Activated CD4-positive, alpha-beta T cell treated with anti-CD3 and anti-CD28 coated beads for 36 hours (primary cell): Measurements from ENCODE around the gene METTL16. TPM values are rescaled to one million over a fixed set of nuclear protein-coding genes. Genes with fewer than 3 reads are reported as not detected.
A peak's percentile ranks its signal among the peaks of the same experiment; 100 is the strongest.

Experiments
- ATAC-seq: fragments of 200-7000 bp; cut with Tn5 transposase; one replicate; pipeline ENCODE4 v1.10.0; 2021; ENCODE audit warnings: mild to moderate bottlenecking, moderate library complexity
- CTCF ChIA-PET: fragments of 350-600 bp; sonication (Branson Sonifier 250); formaldehyde crosslinking; loops from one replicate; lab custom pipeline; 2021; ENCODE audit warnings: antibody characterized with exemption; lab: Charles Lee
- POLR2A ChIA-PET: fragments of 350-600 bp; sonication (Branson Sonifier 250); formaldehyde crosslinking; loops from one replicate; lab custom pipeline; 2021; ENCODE audit warnings: antibody characterized with exemption, inconsistent platforms; lab: Charles Lee
- DNase-seq: peaks from one replicate; pipeline ENCODE4 v3.0.0-alpha.2; 2020
- H3K27ac Mint-ChIP-seq: one replicate; pipeline ENCODE4 v1.8.0; 2021; ENCODE audit warnings: mixed read lengths
- H3K27me3 Mint-ChIP-seq: one replicate; pipeline ENCODE4 v1.8.0; 2021; ENCODE audit warnings: mixed read lengths
- H3K36me3 Mint-ChIP-seq: one replicate; pipeline ENCODE4 v1.8.0; 2021; ENCODE audit warnings: low read depth, mixed read lengths
- H3K4me1 Mint-ChIP-seq: one replicate; pipeline ENCODE4 v1.8.0; 2021; ENCODE audit warnings: mixed read lengths
- H3K4me3 Mint-ChIP-seq: one replicate; pipeline ENCODE4 v1.8.0; 2021; ENCODE audit warnings: mild to moderate bottlenecking, moderate library complexity, mixed read lengths
- H3K9me3 Mint-ChIP-seq: one replicate; pipeline ENCODE4 v1.8.0; 2021; ENCODE audit warnings: low read depth, mixed read lengths
- intact Hi-C, 2 experiments: fragments of 100-400 bp; cut with DNase I in 1 of 2; cut with micrococcal nuclease in 1 of 2; formaldehyde crosslinking; loops; one replicate each; pipeline versions ENCODE4 v1.14.2 to v1.15.1; 2022 to 2024; cut with DNase I, micrococcal nuclease
- total RNA-seq, 2 experiments: library from RNA; stranded (reverse); gene quantifications; one replicate each; pipeline ENCODE4 v1.2.3, GENCODE V29; 2021

Gene METTL16
- total RNA-seq, 2 experiments from 2014 or later = 50.1 to 61.6 TPM

- DNase-seq = peak; percentile 90
- Mint-ChIP-seq H3K36me3 (peaks cover 14% of the 10 kb centered on the region), H3K4me3 (no peak overlapping the region), H3K27ac (no peak overlapping the region), H3K9me3 (no peaks in the 10 kb centered on the region), H3K27me3 (no peaks in the 10 kb centered on the region), H3K4me1 (peaks cover 4% of the 10 kb centered on the region)
- ChIA-PET CTCF (interaction anchor here (0.6 to 11.2 kb wide), 59 partner anchors 9 to 1574 kb away, joined by 3 to 389 read pairs (median 4); partner anchors contain the start of genes HIC1 and TSR1), POLR2A (interaction anchor here (0.6 to 2.0 kb wide), 6 partner anchors 9 to 124 kb away, joined by 3 to 22 read pairs (median 4); partner anchors contain the start of gene MNT)
- ATAC-seq = peak; percentile 82
- intact Hi-C loops = loop anchor here (1.0 kb wide), 1 partner anchor 34 kb away; no protein-coding TSS in a partner anchor
These were observed 95.5 kb downstream of the METTL16 start for GRCh38 chr17:2416010-2416734.

GRCh38 chr17:2415081-2415480 is 96.6 kb downstream of the METTL16 start:
- Mint-ChIP-seq H3K27ac (no peak overlapping the region), H3K27me3 (no peaks in the 10 kb centered on the region), H3K9me3 (no peaks in the 10 kb centered on the region), H3K36me3 (peaks cover 12% of the 10 kb centered on the region), H3K4me3 (no peak overlapping the region), H3K4me1 (peaks cover 4% of the 10 kb centered on the region)
- CTCF ChIA-PET = interaction anchor here (1.3 to 11.2 kb wide), 15 partner anchors 8 to 360 kb away, joined by 4 to 389 read pairs (median 7); partner anchors contain the start of gene HIC1
- ATAC-seq (no peak), DNase-seq (no peak)
- intact Hi-C loops = no loop called here
- POLR2A ChIA-PET = no interaction called here

GRCh38 chr17:2414446-2415064 is 97.1 kb downstream of the METTL16 start:
- no peak overlapping the region for H3K4me3 Mint-ChIP-seq
- H3K4me1 Mint-ChIP-seq = peaks cover 4% of the 10 kb centered on the region
- H3K27ac Mint-ChIP-seq = no peak overlapping the region
- ChIA-PET CTCF (interaction anchor here (2.0 to 11.2 kb wide), 2 partner anchors 10 to 33 kb away, joined by 11 to 389 read pairs; no protein-coding TSS in a partner anchor), POLR2A (no interaction called here)
- intact Hi-C loops = no loop called here
- peaks cover 12% of the 10 kb centered on the region for H3K36me3 Mint-ChIP-seq
- DNase-seq = no peak
- no peak for ATAC-seq
- H3K27me3 Mint-ChIP-seq = no peaks in the 10 kb centered on the region
- H3K9me3 Mint-ChIP-seq = no peaks in the 10 kb centered on the region

DNA sequence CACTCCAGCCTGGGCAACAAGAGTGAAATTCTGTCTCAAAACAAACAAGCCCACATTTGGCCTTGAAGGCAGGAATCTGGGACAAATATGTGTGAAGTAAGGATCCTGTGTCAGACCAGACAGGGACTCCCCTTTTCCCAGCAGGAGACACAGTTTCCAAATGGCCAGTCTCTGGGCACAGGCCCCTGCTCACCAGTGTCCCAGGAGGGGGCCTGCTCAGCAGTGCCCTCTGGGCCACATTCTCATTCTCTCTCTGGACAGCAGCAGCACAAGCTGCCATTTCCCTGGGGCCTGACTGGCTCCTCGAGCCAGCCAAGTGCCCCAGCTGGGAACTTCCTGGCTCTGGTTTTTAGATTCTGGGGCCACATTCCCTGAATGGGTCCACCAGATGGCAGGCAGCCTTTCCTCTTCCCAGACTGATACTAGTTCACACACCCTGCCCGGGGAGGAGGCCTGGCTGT is 99.1 kb downstream of the METTL16 start:
- no peaks in the 10 kb centered on the region for H3K27me3 Mint-ChIP-seq
- ChIA-PET CTCF (interaction anchor here (0.7 to 11.2 kb wide), 2 partner anchors 31 to 66 kb away, joined by 3 to 389 read pairs; no protein-coding TSS in a partner anchor), POLR2A (no interaction called here)
- DNase-seq = no peak
- no peaks in the 10 kb centered on the region for H3K9me3 Mint-ChIP-seq
- no peak for ATAC-seq
- intact Hi-C loops = no loop called here
- H3K4me1 Mint-ChIP-seq = peaks cover 3% of the 10 kb centered on the region
- no peak overlapping the region for H3K27ac Mint-ChIP-seq
- no peak overlapping the region for H3K4me3 Mint-ChIP-seq
- H3K36me3 Mint-ChIP-seq = peaks cover 8% of the 10 kb centered on the region

DNA sequence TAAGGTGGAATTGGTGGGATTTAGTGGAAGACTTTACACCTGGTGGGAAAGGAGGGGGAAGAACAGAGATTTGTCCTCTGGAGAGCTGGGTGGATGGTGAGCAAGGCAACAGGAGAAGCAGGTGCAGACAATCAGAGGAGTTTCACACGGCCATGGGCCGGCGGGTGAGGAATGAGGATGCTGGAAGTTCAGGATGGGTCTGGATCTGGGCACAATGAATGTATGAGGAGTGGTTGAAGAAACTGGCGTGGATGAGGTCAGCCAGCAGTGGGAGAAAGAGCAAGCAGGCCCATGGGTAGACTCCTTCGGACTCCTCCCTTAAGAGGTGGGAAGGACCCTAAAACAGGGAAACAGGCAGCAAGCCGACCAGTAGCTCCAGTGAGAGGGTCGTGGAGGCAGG is 100.7 kb downstream of the METTL16 start:
- H3K4me3 Mint-ChIP-seq = no peak overlapping the region
- POLR2A ChIA-PET = no interaction called here

GRCh38 chr17:2406903-2407790 is 104.5 kb downstream of the METTL16 start:
- CTCF ChIA-PET = interaction anchor here (0.6 to 2.6 kb wide), 5 partner anchors 9 to 492 kb away, joined by 3 to 27 read pairs (median 4); no protein-coding TSS in a partner anchor
- Mint-ChIP-seq H3K4me1 (peaks cover 27% of the 10 kb centered on the region), H3K4me3 (no peak overlapping the region), H3K36me3 (peaks cover 3% of the 10 kb centered on the region), H3K27ac (peak overlapping the region; percentile 80), H3K9me3 (no peaks in the 10 kb centered on the region), H3K27me3 (no peaks in the 10 kb centered on the region)
- ATAC-seq (peak; percentile 76), DNase-seq (peak; percentile 63)
- POLR2A ChIA-PET = interaction anchor here (0.9 to 1.0 kb wide), 3 partner anchors 9 to 315 kb away, joined by 3 to 5 read pairs (median 3); no protein-coding TSS in a partner anchor
- intact Hi-C loops = no loop called here

More for the DNA sequence above, 100.7 kb downstream of the METTL16 start:
- DNase-seq (no peak), ATAC-seq (no peak)
- Mint-ChIP-seq H3K36me3 (peaks cover 8% of the 10 kb centered on the region), H3K4me1 (peaks cover 10% of the 10 kb centered on the region), H3K27me3 (no peaks in the 10 kb centered on the region), H3K9me3 (no peaks in the 10 kb centered on the region), H3K27ac (no peak overlapping the region)
- CTCF ChIA-PET = interaction anchor here (0.6 to 11.2 kb wide), 3 partner anchors 18 to 166 kb away, joined by 3 to 389 read pairs (median 3); no protein-coding TSS in a partner anchor
- intact Hi-C loops = no loop called here

DNA sequence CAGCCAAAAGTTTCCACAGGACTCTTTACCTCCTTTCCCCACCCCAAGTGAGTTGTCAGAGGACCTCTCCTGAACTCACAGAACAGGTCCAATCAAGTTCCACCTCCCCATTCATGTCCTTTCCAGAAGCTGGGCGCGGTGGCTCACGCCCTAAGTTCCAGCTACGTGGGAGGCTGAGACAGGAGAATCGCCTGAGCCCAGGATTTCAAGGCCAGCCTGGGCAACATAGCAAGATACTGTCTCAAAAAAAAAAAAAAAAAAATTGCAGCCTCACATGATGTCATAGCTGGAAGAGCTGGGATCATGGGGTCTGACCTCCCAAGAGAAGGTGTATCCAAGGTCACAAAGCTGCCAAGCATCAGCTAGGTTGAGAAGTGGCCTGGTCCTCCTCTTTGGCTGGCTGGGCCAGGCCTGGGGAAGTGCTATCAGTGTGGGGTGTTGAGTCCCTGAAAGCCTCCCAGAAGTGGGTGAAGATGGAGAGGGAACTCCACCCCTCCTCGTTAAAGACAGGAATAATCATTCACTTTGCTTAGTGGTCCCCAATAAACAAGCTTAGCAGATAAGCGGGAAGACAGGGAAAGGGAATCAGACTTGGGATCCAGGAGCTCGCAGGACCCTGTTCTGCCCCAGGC is 105.3 kb downstream of the METTL16 start:
- Mint-ChIP-seq H3K4me3 (no peak overlapping the region), H3K27me3 (no peaks in the 10 kb centered on the region), H3K36me3 (peaks cover 3% of the 10 kb centered on the region), H3K4me1 (peaks cover 30% of the 10 kb centered on the region), H3K27ac (peak overlapping the region; percentile 80), H3K9me3 (no peaks in the 10 kb centered on the region)
- no peak for DNase-seq
- intact Hi-C loops = no loop called here
- ChIA-PET POLR2A (interaction anchor here (0.9 to 1.0 kb wide), 3 partner anchors 10 to 315 kb away, joined by 3 to 5 read pairs (median 3); no protein-coding TSS in a partner anchor), CTCF (interaction anchor here (0.7 to 2.6 kb wide), 4 partner anchors 10 to 396 kb away, joined by 3 to 27 read pairs (median 10); no protein-coding TSS in a partner anchor)
- no peak for ATAC-seq

GRCh38 chr17:2405247-2405926 is 106.3 kb downstream of the METTL16 start:
- Mint-ChIP-seq H3K27me3 (no peaks in the 10 kb centered on the region), H3K36me3 (no peaks in the 10 kb centered on the region), H3K4me1 (peaks cover 30% of the 10 kb centered on the region), H3K27ac (peak overlapping the region; percentile 56), H3K9me3 (no peaks in the 10 kb centered on the region), H3K4me3 (no peak overlapping the region)
- DNase-seq (peak; percentile 32), ATAC-seq (no peak)
- POLR2A ChIA-PET = interaction anchor here (0.8 kb wide), 1 partner anchor 13 kb away, joined by 3 read pairs; no protein-coding TSS in a partner anchor
- intact Hi-C loops = no loop called here
- CTCF ChIA-PET = interaction anchor here (1.5 to 5.3 kb wide), 2 partner anchors 10 to 23 kb away, joined by 11 to 44 read pairs; no protein-coding TSS in a partner anchor

- intact Hi-C loops = loop anchor here (5.0 kb wide), 2 partner anchors 356 to 1964 kb away; partner anchors contain the start of gene UBE2G1 (in 1 of the 2)
- Mint-ChIP-seq H3K27me3 (no peaks in the 10 kb centered on the region), H3K36me3 (no peaks in the 10 kb centered on the region), H3K27ac (no peak overlapping the region), H3K4me1 (peaks cover 39% of the 10 kb centered on the region), H3K9me3 (no peaks in the 10 kb centered on the region), H3K4me3 (no peak overlapping the region)
- ATAC-seq (no peak), DNase-seq (no peak)
- ChIA-PET POLR2A (interaction anchor here (3.4 kb wide), 1 partner anchor 11 kb away, joined by 36 read pairs; no protein-coding TSS in a partner anchor), CTCF (interaction anchor here (0.6 to 5.3 kb wide), 6 partner anchors 11 to 290 kb away, joined by 3 to 44 read pairs (median 4); no protein-coding TSS in a partner anchor)
These were observed 108.6 kb downstream of the METTL16 start for GRCh38 chr17:2403044-2403443.
